HEK293T (cell line): ENCODE measurements around the gene WDFY1.
"Not testable (repeated sequence)": the region's sequence is repeated elsewhere in the genome, so short reads cannot be mapped to it uniquely, and the experiment has no call there.

ENCODE experiments used
- CTCF ChIA-PET: fragments of 350-600 bp; formaldehyde crosslinking; extraction: SDS; loops from one replicate; lab custom pipeline; 2021; ENCODE audit warnings: antibody characterized with exemption, inconsistent platforms; lab: Yijun Ruan, JAX
- POLR2A ChIA-PET: fragments of 350-600 bp; formaldehyde crosslinking; extraction: SDS; loops from one replicate; lab custom pipeline; 2020; ENCODE audit warnings: antibody characterized with exemption, inconsistent platforms; lab: Yijun Ruan, JAX
- DNase-seq: peaks from one replicate; pipeline ENCODE4 v3.0.0; 2012; ENCODE audit warnings: mixed read lengths; ENCODE audit errors: extremely low spot score
- ARNT ChIP-seq: fragments of 450-650 bp; IDR thresholded peaks from 2 replicates; pipeline ENCODE4 v1.6.1; 2017; ENCODE audit warnings: mild to moderate bottlenecking
- BHLHE40 ChIP-seq: fragments of 450-650 bp; IDR thresholded peaks from 2 replicates; pipeline ENCODE4 v1.6.1; 2016; ENCODE audit warnings: mild to moderate bottlenecking, moderate library complexity, borderline replicate concordance
- CTBP1 ChIP-seq: fragments of 450-650 bp; IDR thresholded peaks from 2 replicates; pipeline ENCODE4 v1.6.1; 2016; ENCODE audit warnings: borderline replicate concordance
- ELF4 ChIP-seq: fragments of 450-650 bp; IDR thresholded peaks from 2 replicates; pipeline ENCODE4 v1.6.1; 2017; ENCODE audit warnings: antibody characterized with exemption
- FOXA1 ChIP-seq: fragments of 450-650 bp; IDR thresholded peaks from 2 replicates; pipeline ENCODE4 v1.6.1; 2016; ENCODE audit warnings: mild to moderate bottlenecking
- FOXK2 ChIP-seq: fragments of 450-650 bp; IDR thresholded peaks from 2 replicates; pipeline ENCODE4 v1.6.1; 2016; ENCODE audit warnings: mild to moderate bottlenecking
- FOXM1 ChIP-seq: fragments of 450-650 bp; IDR thresholded peaks from 2 replicates; pipeline ENCODE4 v1.6.1; 2017; ENCODE audit warnings: mild to moderate bottlenecking, borderline replicate concordance
- HDGF ChIP-seq: fragments of 450-650 bp; IDR thresholded peaks from 2 replicates; pipeline ENCODE4 v1.6.1; 2017; ENCODE audit warnings: antibody characterized with exemption, borderline replicate concordance
- L3MBTL2 ChIP-seq: fragments of 450-650 bp; conservative IDR thresholded peaks from 2 replicates; pipeline ENCODE4 v1.6.1; 2016; ENCODE audit warnings: mild to moderate bottlenecking
- LEF1 ChIP-seq: fragments of 450-650 bp; IDR thresholded peaks from 2 replicates; pipeline ENCODE4 v1.6.1; 2017; ENCODE audit warnings: mild to moderate bottlenecking, borderline replicate concordance
- NFRKB ChIP-seq: fragments of 450-650 bp; IDR thresholded peaks from 2 replicates; pipeline ENCODE4 v1.6.1; 2016; ENCODE audit warnings: mild to moderate bottlenecking, moderate library complexity
- SP1 ChIP-seq: fragments of 450-650 bp; IDR thresholded peaks from 2 replicates; pipeline ENCODE4 v1.6.1; 2017
- SUZ12 ChIP-seq: fragments of 450-650 bp; IDR thresholded peaks from 2 replicates; pipeline ENCODE4 v1.6.1; 2016; ENCODE audit warnings: mild to moderate bottlenecking
- TARDBP ChIP-seq: fragments of 450-650 bp; IDR thresholded peaks from 2 replicates; pipeline ENCODE4 v1.6.1; 2016
- ZNF384 ChIP-seq: fragments of 450-650 bp; IDR thresholded peaks from 2 replicates; pipeline ENCODE4 v1.6.1; 2016
- TF ChIP-seq, protein P1 (sequence below): fragments of 450-650 bp; IDR thresholded peaks from 2 replicates; pipeline ENCODE4 v1.6.1; 2016

Gene WDFY1

DNA sequence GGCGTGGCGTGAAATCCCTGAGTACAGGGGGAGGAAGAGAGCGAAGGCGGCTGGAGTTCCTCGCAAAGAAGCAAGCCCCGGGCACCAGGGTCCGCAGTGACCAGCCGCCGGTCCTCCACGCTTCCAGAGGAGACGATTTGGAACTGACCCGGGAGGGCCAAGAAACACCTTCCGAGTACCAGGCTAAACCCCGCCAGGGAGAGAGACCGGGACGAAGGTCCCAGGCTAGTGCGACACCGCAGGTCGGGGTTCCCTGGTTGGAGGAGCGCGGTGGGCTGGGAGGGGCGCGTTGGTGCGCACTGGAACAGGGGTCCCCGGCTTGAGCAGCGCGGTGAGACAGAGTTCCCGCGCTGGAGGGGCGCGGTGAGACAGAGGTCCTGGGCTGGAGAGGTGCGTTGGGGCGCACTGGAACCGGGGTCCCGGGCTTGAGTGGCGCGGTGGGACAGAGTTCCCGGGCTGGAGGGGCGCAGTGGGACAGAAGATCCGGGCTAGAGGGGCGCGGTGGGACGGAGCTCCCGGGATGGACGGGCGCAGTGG is 901 bp downstream of the WDFY1 start:
- ChIA-PET POLR2A (interaction anchor here (1.3 to 1.6 kb wide), 2 partner anchors 14 to 17 kb away, joined by 3 to 4 read pairs; no protein-coding TSS in a partner anchor), CTCF (interaction anchor here (0.7 kb wide), 1 partner anchor 1906 kb away, joined by 5 read pairs; no protein-coding TSS in a partner anchor)
- peak; percentile 37 for DNase-seq
- TF ChIP-seq FOXA1 = no peak
- TF ChIP-seq BHLHE40 = no peak
- TF ChIP-seq CTBP1 = no peak
- TF ChIP-seq SUZ12 = no peak
- no peak for TF ChIP-seq SP1
- TF ChIP-seq TARDBP = no peak
- TF ChIP-seq ARNT = no peak
- no peak for TF ChIP-seq LEF1
- TF ChIP-seq FOXK2 = no peak
- TF ChIP-seq ELF4 = no peak
- TF ChIP-seq FOXM1 = no peak
- no peak for TF ChIP-seq NFRKB
- no peak for TF ChIP-seq HDGF
- no peak for TF ChIP-seq L3MBTL2
- TF ChIP-seq, protein P1, sequence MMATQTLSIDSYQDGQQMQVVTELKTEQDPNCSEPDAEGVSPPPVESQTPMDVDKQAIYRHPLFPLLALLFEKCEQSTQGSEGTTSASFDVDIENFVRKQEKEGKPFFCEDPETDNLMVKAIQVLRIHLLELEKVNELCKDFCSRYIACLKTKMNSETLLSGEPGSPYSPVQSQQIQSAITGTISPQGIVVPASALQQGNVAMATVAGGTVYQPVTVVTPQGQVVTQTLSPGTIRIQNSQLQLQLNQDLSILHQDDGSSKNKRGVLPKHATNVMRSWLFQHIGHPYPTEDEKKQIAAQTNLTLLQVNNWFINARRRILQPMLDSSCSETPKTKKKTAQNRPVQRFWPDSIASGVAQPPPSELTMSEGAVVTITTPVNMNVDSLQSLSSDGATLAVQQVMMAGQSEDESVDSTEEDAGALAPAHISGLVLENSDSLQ = no peak
- no peak for TF ChIP-seq ZNF384

DNA sequence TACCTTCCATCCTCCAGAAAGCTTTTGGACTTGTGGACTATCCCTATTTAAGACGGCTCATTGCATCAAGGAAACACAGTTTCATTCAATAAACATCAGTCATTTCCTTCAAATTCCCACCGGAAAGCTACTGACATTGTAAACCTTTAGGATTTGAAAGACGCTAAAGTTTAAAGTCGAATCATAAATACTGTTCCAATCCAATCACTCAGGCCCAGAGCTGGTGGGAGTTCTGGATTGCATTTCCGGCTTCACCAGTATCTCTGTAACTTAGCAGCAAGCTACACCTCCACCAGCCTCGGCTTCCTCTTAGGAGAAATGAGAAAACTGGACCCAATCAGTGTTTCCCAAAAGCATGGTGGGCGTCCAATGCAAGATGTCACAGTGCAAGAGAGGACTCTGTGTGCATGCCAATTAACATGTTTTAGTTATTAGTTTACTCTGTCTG is 1.6 kb downstream of the WDFY1 start:
- CTCF ChIA-PET = interaction anchor here (0.8 kb wide), 1 partner anchor 9 kb away, joined by 3 read pairs; no protein-coding TSS in a partner anchor
- TF ChIP-seq FOXK2 (no peak), ELF4 (no peak), ZNF384 (no peak), LEF1 (no peak), SUZ12 (no peak), TARDBP (no peak), FOXA1 (no peak), ARNT (no peak), FOXM1 (no peak), BHLHE40 (no peak), SP1 (no peak), L3MBTL2 (no peak), CTBP1 (no peak), HDGF (no peak), NFRKB (no peak)
- TF ChIP-seq, protein P1 = no peak
- DNase-seq = peak; percentile 20
- POLR2A ChIA-PET = no interaction called here

DNA sequence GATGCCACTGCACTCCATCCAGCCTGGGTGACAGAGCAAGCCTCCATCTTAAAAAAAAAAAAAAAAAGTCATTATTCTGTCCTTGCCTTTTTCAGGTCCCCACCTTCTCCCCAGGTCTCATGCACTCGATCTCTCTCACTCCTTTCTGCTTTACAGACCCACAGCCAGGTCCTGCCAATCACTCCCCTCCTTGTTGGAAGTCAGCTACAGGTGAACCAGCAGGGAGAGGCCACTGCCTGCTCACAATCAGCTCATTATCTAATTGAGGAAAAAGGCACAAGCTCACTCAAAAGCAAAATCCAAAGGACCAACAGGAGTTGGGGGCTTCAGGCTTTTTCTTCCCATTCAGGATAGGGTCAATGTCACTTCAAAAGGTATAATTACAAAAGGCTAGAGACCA is 2.0 kb downstream of the WDFY1 start:
- no peak for DNase-seq
- CTCF ChIA-PET = interaction anchor here (0.8 kb wide), 1 partner anchor 8 kb away, joined by 3 read pairs; no protein-coding TSS in a partner anchor
- TF ChIP-seq CTBP1 = no peak
- POLR2A ChIA-PET = no interaction called here

DNA sequence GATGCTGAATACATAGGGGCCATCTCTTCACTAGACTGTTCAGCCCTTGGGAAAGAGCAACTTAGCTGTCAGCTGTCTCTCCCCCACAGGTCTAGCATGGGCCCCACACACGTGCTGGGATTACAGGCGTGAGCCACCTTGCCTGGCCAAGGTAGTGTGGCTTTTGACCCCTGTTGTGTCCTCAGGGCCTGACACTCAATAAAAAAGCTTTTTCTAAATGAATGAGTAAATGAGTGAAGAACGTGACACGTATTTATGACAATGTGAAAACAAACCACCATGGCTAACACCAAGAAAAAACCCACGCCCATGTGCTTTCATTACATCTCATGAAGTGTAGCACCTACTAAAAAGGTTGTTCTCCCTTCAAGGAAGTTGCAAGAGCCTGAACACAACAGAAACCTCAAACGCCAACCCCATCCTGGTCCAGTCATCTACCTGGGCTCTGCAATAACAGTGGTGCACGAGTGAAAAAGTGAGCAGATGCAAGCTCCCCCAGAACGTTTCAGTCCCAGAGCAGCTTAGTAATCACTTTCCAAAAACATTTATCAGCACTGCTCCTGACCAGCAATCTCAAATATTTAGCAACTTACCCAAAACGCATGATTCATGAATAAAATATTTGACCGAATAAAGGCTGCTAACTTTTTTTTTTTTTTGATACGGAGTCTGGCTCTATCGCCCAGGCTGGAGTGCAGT is 3.4 kb downstream of the WDFY1 start:
- no peak for TF ChIP-seq HDGF
- no peak for TF ChIP-seq FOXM1
- no peak for TF ChIP-seq ELF4
- TF ChIP-seq BHLHE40 = no peak
- no peak for TF ChIP-seq L3MBTL2
- no peak for TF ChIP-seq CTBP1
- TF ChIP-seq, protein P1 = no peak
- DNase-seq = no peak
- ChIA-PET POLR2A (no interaction called here), CTCF (interaction anchor here (0.7 kb wide), 1 partner anchor 1211 kb away, joined by 5 read pairs; no protein-coding TSS in a partner anchor)

DNA sequence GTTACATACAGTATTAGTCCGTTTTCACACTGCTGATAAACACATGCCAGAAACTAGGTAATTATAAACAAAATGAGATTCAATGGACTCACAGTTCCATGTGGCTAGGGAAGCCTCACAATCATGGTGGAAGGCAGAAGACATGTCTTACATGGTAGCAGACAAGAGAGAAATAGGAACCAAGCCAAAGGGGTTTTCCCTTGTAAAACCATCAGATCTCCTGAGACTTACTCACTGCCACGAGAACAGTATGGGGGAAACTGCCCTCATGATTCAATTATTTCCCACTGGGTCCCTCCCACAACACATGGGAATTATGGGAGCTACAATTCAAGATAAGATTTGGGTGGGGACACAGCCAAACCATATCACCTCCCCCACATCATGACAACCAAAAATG is 5.7 kb downstream of the WDFY1 start:
- POLR2A ChIA-PET = interaction anchor here (0.6 kb wide), 1 partner anchor 640 kb away, joined by 4 read pairs; no protein-coding TSS in a partner anchor
- CTCF ChIA-PET, DNase-seq: not testable (repeated sequence)

DNA sequence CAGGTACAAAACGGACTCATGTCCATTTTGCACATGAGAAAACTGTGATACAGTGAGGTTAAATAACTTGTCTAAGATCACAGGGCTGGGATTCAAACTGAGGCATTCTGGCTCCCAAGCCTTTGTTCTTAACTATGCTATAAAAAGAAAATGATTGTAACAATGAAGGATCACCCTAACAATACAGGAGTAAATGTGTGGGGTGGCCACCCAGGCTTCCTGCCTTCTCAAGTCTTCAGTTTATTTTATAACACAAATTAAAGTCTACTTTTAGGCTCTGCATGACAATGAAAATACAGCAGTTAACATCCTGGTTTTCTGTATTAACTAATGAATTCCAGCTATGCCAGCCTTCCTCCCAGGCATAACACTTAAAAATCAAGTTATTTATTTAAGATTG is 7.6 kb downstream of the WDFY1 start:
- CTCF ChIA-PET = no interaction called here
- DNase-seq = no peak
- POLR2A ChIA-PET = no interaction called here
- TF ChIP-seq BHLHE40 (no peak), LEF1 (no peak), TARDBP (no peak), FOXA1 (no peak), ZNF384 (no peak), FOXK2 (no peak), ARNT (no peak), CTBP1 (no peak), SP1 (no peak), L3MBTL2 (no peak), NFRKB (no peak), FOXM1 (no peak)
- TF ChIP-seq, protein P1 = no peak
